ENCODE measurements around the gene STAMBPL1. TPM values are rescaled to one million over a fixed set of nuclear protein-coding genes. Genes with fewer than 3 reads are reported as not detected.

The STAMBPL1 gene
- polyA plus RNA-seq, 1 donor from 2014 or later, result 21.9 TPM

DNA sequence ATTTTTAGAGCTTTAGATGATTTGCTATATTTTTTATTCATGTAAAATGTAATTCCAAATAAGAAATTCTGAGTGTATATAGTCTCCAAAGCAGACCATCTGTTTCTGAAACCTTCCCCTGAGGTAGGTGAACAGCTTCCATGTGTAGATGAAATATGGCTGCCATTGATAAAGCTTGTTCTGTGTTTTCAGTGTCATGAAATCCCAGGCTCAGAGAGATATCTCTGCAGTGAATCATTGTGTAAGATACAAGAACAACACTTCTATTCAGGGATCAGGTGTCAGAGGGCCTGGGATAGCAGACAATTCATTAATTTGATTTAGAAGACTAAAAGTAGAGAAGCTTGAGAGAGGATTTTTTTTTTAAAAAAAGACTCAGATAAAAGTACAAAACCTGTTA, 43.5 kb downstream of the STAMBPL1 start:
- Histone ChIP-seq H3K27ac (ENCODE audit: low read length) (no peak overlapping the region), H3K9me2 (ENCODE audit: insufficient read depth, low read length) (no peaks in the 10 kb centered on the region), H3K36me3 (ENCODE audit: insufficient read depth, low read length) (peaks cover 4% of the 10 kb centered on the region), H2AFZ (ENCODE audit: low read depth, low read length) (no peak overlapping the region), H3K9me3 (ENCODE audit: low read length) (no peaks in the 10 kb centered on the region), H3K9ac (ENCODE audit: low read length) (no peak overlapping the region), H3F3A (ENCODE audit: insufficient read depth, low read length, poor library complexity, severe bottlenecking) (no peaks in the 10 kb centered on the region), H3K79me2 (replicated peaks; ENCODE audit: insufficient read depth, low read length) (no peaks in the 10 kb centered on the region), H3K4me2 (ENCODE audit: low read length) (no peak overlapping the region), H3K27me3 (ENCODE audit: insufficient read depth, low read depth, low read length) (no peaks in the 10 kb centered on the region), H4K20me1 (ENCODE audit: insufficient read depth) (no peaks in the 10 kb centered on the region), H3K4me3 (ENCODE audit: low read length) (no peak overlapping the region)
- TF ChIP-seq SMC3 (conservative IDR thresholded peaks at IDR 0.05; ENCODE audit: poor library complexity) (no peak), POLR2AphosphoS5 (IDR thresholded peaks at IDR 0.05) (no peak), EP300 (conservative IDR thresholded peaks at IDR 0.05; ENCODE audit: poor library complexity, severe bottlenecking) (no peak)

DNA sequence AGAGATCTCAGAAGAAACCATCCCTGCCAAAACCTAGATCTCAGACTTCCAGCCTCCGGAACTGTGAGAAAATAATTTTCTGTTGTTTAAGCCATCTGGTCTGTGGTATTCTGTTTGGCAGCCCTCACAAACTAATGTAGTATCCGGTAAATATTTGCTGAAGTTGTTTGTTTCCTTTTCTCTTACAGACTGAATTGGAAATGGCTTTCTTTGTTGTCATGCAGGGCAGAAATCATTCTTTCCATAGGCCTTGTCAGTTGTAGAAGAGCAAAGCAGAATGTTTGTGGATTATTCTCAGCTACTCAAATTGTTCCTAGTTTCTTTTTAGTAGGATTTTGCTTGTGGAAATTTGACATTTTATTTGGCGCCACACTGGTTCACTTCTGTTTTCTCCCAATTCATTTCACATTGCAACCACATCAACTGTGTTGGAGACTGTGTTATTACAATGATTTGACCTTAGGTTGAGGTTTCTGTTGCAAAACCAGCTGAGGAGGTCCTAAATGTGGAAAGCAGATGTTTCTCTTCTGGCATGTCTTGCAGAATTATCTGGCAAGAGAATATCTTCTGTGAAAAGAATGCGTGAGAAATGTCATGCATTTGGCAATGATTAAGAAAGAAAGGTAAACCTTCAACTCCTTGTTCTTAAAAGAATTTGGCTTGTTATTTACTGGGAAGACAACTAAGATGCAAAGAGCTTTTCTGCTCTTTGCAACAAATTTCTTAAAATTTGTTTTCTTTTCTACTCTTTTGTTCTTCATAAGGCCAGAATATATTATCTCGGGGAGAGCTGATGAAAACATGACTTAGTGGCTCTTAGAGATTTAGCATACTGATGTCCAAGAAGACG, 46.7 kb downstream of the STAMBPL1 start:
- no peak overlapping the region for H3K27ac ChIP-seq (ENCODE audit: low read length)
- no peaks in the 10 kb centered on the region for H3K9me3 ChIP-seq (ENCODE audit: low read length)
- H4K20me1 ChIP-seq (ENCODE audit: insufficient read depth), result no peaks in the 10 kb centered on the region
- no peak overlapping the region for H3K4me3 ChIP-seq (ENCODE audit: low read length)
- no peaks in the 10 kb centered on the region for H3K79me2 ChIP-seq (replicated peaks; ENCODE audit: insufficient read depth, low read length)
- H3K27me3 ChIP-seq (ENCODE audit: insufficient read depth, low read depth, low read length), result no peaks in the 10 kb centered on the region
- H3F3A ChIP-seq (ENCODE audit: insufficient read depth, low read length, poor library complexity, severe bottlenecking), result no peaks in the 10 kb centered on the region
- no peak overlapping the region for H3K9ac ChIP-seq (ENCODE audit: low read length)
- H3K36me3 ChIP-seq (ENCODE audit: insufficient read depth, low read length), result no peaks in the 10 kb centered on the region
- no peak overlapping the region for H2AFZ ChIP-seq (ENCODE audit: low read depth, low read length)
- H3K4me2 ChIP-seq (ENCODE audit: low read length), result no peak overlapping the region
- H3K9me2 ChIP-seq (ENCODE audit: insufficient read depth, low read length), result no peaks in the 10 kb centered on the region
- TF ChIP-seq RAD21 (conservative IDR thresholded peaks at IDR 0.05) (no peak), TAF1 (IDR thresholded peaks at IDR 0.05; ENCODE audit: low read depth) (no peak), MXI1 (conservative IDR thresholded peaks at IDR 0.05; ENCODE audit: poor library complexity, severe bottlenecking) (no peak), SMC3 (conservative IDR thresholded peaks at IDR 0.05; ENCODE audit: poor library complexity) (no peak), POLR2AphosphoS5 (IDR thresholded peaks at IDR 0.05) (no peak), EP300 (conservative IDR thresholded peaks at IDR 0.05; ENCODE audit: poor library complexity, severe bottlenecking) (no peak), EZH2 (IDR thresholded peaks at IDR 0.05; ENCODE audit: borderline replicate concordance, insufficient read depth, low read length, poor library complexity, severe bottlenecking) (no peak)
- TF ChIP-seq, protein P1, sequence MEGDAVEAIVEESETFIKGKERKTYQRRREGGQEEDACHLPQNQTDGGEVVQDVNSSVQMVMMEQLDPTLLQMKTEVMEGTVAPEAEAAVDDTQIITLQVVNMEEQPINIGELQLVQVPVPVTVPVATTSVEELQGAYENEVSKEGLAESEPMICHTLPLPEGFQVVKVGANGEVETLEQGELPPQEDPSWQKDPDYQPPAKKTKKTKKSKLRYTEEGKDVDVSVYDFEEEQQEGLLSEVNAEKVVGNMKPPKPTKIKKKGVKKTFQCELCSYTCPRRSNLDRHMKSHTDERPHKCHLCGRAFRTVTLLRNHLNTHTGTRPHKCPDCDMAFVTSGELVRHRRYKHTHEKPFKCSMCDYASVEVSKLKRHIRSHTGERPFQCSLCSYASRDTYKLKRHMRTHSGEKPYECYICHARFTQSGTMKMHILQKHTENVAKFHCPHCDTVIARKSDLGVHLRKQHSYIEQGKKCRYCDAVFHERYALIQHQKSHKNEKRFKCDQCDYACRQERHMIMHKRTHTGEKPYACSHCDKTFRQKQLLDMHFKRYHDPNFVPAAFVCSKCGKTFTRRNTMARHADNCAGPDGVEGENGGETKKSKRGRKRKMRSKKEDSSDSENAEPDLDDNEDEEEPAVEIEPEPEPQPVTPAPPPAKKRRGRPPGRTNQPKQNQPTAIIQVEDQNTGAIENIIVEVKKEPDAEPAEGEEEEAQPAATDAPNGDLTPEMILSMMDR (IDR thresholded peaks at IDR 0.05; ENCODE audit: poor library complexity, severe bottlenecking), result no peak
- TF ChIP-seq, protein P2, sequence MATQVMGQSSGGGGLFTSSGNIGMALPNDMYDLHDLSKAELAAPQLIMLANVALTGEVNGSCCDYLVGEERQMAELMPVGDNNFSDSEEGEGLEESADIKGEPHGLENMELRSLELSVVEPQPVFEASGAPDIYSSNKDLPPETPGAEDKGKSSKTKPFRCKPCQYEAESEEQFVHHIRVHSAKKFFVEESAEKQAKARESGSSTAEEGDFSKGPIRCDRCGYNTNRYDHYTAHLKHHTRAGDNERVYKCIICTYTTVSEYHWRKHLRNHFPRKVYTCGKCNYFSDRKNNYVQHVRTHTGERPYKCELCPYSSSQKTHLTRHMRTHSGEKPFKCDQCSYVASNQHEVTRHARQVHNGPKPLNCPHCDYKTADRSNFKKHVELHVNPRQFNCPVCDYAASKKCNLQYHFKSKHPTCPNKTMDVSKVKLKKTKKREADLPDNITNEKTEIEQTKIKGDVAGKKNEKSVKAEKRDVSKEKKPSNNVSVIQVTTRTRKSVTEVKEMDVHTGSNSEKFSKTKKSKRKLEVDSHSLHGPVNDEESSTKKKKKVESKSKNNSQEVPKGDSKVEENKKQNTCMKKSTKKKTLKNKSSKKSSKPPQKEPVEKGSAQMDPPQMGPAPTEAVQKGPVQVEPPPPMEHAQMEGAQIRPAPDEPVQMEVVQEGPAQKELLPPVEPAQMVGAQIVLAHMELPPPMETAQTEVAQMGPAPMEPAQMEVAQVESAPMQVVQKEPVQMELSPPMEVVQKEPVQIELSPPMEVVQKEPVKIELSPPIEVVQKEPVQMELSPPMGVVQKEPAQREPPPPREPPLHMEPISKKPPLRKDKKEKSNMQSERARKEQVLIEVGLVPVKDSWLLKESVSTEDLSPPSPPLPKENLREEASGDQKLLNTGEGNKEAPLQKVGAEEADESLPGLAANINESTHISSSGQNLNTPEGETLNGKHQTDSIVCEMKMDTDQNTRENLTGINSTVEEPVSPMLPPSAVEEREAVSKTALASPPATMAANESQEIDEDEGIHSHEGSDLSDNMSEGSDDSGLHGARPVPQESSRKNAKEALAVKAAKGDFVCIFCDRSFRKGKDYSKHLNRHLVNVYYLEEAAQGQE (IDR thresholded peaks at IDR 0.05; ENCODE audit: borderline replicate concordance), result no peak

Data from neural cell (in vitro differentiated cells).